ENCODE measurements around the gene ANKDD1A. TPM values are rescaled to one million over a fixed set of nuclear protein-coding genes. Genes with fewer than 3 reads are reported as not detected.

Gene ANKDD1A
- polyA plus RNA-seq, 4 donors: 4.7 to 8.0 (median 7.0) TPM

Other genes starting within 250 kb of the ANKDD1A start
- 10 to 100 TPM; 10.0 to 15.3 (median 11.5) TPM for gene RBPMS2, start 136.3 kb upstream of the ANKDD1A start, polyA plus RNA-seq (ENCODE audit: insufficient read length in 4 of 4)
- 10 to 100 TPM in 1 of 4 donors, 1 to 10 TPM in 3; 6.3 to 18.9 (median 8.1) TPM for gene PIF1, start 86.3 kb upstream of the ANKDD1A start, polyA plus RNA-seq (ENCODE audit: insufficient read length in 4 of 4)
- 10 to 100 TPM; 16.5 to 20.5 (median 17.7) TPM for gene PLEKHO2, start 70.0 kb upstream of the ANKDD1A start, polyA plus RNA-seq (ENCODE audit: insufficient read length in 4 of 4)
- gene SPG21, start 78.0 kb downstream of the ANKDD1A start, polyA plus RNA-seq (ENCODE audit: insufficient read length in 4 of 4): 100 to 1,000 TPM in 3 of 4 donors, 10 to 100 TPM in 1; 83.0 to 122 (median 112) TPM
- gene MTFMT, start 117.7 kb downstream of the ANKDD1A start, polyA plus RNA-seq (ENCODE audit: insufficient read length in 4 of 4): 10 to 100 TPM; 12.3 to 19.4 (median 16.0) TPM
- gene SLC51B, start 133.5 kb downstream of the ANKDD1A start, polyA plus RNA-seq (ENCODE audit: insufficient read length in 4 of 4): 10 to 100 TPM in 2 of 4 donors, 1 to 10 TPM in 2; 1.5 to 10.9 (median 8.9) TPM
- 10 to 100 TPM in 1 of 4 donors, 1 to 10 TPM in 3; 6.5 to 11.5 (median 7.5) TPM for gene RASL12, start 156.1 kb downstream of the ANKDD1A start, polyA plus RNA-seq (ENCODE audit: insufficient read length in 4 of 4)
- under 1 TPM in 1 of 4 donors, not detected in 3; 0.05 TPM for gene KBTBD13, start 164.8 kb downstream of the ANKDD1A start, polyA plus RNA-seq (ENCODE audit: insufficient read length in 4 of 4)
- gene UBAP1L, start 203.3 kb downstream of the ANKDD1A start, polyA plus RNA-seq (ENCODE audit: insufficient read length in 4 of 4): 1 to 10 TPM; 2.3 to 8.7 (median 5.0) TPM
- 10 to 100 TPM; 28.2 to 36.3 (median 32.0) TPM for gene PDCD7, start 221.9 kb downstream of the ANKDD1A start, polyA plus RNA-seq (ENCODE audit: insufficient read length in 4 of 4)

Measured in left renal pelvis (tissue), 4 donors.